GM18507 (cell line): ENCODE data around the gene COMMD10.
"Not testable (repeated sequence)": the region's sequence is repeated elsewhere in the genome, so short reads cannot be mapped to it uniquely, and the experiment has no call there.

ENCODE experiments used
- DNase-seq: peaks from one replicate; pipeline ENCODE4 v3.0.0; 2011; ENCODE audit warnings: low read depth; ENCODE audit not compliant: insufficient read length; ENCODE audit errors: extremely low spot score
- FAIRE-seq: peaks from 2 replicates; lab custom pipeline; 2011; peaks lifted over from hg19 to GRCh38; lab: Jason Lieb, UNC

Gene COMMD10

DNA sequence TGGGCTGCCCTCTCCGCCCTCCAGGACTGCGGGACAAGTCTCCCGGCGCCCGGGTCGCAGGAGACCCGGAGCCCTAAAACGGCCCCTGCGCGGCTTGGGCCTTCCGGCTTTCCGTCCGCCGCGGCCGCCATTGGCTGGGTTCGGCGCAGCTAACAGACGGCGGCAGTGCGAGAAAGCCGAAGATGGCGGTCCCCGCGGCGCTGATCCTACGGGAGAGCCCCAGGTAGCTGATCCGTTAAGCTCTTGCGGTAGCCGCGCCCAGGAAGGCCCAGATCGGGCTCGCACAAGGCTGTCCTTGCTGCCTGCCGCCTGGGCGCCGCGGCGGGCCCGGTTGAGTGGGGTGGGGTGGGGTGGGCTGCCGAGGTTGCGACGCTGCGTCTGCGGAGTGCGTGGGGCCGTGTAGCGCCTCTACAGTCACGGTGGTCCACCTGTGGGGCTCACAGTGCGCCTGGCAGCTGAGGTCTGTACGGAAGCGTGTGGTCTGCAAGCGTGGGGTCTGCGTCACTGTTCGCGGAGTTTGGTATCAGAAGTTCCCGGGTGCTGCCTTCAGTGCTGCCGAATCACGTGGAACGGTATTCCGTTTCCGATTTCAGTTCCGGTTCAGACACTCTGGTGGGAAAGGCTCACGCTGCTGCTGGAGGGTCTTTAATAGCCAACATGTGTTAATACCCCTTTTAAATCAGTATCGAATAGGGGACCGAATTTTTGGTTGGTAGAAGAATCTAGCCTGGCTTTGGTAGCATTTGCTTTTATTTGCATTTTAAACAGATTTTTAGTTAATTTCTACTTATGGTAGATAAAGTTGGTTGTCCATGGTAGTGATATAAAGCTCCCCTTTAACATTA lies at the start of gene COMMD10:
COMMD10 (plus strand) TSS at position 155 of the 845 bp plus-strand sequence.
- FAIRE-seq (peak; percentile 87), DNase-seq (peak; percentile 54)

DNA sequence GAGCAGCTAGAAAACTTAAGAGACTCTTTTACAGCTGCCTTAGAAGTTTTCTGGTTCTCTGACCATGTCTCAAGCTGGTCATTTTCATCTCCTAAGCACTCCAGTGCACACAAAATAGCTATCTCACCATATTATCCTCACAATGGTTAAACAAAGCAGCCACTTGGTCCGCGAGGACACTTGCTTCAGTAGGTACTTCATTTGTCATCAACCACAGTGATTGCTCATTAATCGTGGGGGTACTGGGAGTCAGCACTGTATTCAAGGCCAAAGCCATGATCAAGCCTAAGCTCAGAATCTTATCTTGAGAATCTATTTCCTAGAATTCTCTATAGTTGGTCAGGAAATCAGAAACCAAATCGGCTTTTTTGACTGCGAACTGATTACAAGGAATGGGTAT lies 49.7 kb upstream of the COMMD10 start:
- FAIRE-seq, result no peak
- DNase-seq, result no peak

DNA sequence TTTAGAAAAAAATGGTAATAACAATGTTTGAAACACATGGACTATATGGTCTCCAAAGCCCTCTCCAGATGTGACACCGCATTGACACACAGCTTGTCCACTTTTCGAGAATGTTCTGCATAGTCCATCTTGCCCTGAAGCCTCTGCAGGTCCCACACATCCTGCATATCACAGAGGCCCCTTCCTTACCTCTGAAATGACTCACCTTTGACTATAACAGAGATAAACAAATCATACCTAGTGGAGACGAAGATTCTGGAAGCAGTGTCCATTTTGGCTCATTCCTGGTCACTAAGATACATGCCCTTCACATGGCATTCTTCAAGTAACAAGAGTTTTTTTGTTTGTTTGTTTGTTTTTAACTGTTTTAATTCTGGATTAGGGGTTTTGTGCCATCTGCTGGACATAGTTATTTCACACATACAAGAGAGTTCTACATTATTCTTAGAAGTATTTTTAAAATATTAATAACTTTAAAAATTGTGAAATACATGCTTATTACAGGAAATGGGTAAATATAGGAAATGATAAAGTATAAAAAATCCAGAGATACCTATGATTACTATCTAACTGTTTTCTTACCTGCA lies 47.5 kb upstream of the COMMD10 start:
- FAIRE-seq (peak; percentile 47), DNase-seq (no peak)

DNA sequence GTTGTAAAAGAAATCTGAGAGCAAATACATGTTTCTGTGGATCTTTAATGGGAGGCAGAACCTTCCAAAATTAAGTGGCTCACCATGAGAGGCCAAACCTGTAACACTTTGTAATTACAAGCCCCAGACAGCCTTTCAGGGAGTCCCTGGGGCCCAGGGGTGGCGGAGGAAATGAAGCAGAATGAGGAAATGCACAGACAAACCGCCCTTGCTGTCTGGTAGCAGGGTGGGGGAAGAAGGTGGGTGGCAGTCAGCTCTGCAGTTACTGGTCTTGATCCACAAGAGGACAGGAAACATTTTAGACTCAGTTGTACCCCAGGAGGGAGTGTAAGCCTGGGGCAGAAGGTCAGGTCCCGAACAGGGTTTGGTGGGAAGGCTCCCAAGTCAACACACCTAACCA lies 46.0 kb upstream of the COMMD10 start:
- peak; percentile 60 for FAIRE-seq
- no peak for DNase-seq

DNA sequence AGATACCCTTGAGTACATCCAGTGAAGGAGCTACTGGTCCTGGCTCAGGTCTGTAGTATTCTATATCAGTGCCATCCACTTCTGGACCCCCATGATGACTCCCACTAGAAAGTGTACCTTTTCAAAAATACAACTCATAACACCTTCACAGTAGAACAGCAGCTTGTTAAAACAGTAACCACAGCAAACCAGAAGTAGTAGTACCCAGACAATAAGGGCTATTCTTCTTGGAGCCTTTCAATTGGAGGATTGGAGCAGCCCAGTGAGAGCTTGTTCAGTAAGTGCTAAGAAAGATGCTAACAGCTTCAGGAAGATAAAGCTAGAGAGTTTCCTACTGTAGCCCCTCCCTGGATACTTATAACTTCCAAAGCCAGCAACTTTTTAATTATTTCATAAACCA lies 42.5 kb upstream of the COMMD10 start:
- DNase-seq (no peak), FAIRE-seq (no peak)

DNA sequence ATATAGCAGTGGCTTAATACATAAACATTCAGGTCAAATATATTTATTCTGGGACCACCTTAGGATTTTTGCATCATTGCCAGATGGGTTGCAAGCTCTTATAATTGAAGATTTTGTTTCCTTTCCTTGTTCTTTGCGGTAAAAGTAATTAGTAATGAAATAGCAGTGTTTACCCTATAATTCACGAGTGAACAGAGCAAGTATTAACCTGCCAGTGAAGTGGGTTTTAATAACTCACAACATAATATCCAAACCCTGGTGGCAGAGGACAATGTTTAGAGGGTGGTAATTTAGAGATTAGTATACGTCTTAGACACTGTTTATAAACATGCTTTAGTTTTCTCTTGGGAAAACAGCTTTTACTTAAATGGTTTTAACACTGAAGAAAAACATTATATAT lies 40.8 kb upstream of the COMMD10 start:
- FAIRE-seq (peak; percentile 5), DNase-seq (no peak)

DNA sequence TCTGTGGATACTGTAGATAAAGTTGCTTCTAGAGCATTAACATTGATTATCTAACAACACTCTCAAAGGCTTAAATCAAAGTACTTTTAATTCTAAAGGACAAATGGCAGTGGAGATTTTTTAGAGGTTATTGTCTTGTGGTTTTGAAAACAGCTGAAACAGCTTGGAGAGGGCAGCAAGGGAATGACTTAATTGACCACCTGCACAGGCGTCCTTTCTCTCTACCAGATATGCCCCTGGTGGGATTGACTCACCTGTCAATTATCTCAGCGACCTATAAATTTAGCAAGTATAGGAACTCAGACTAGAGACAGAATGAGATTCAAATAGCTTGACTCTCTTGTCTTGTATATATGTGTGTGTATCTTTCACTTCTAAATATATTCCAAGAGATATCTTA lies 39.0 kb upstream of the COMMD10 start:
- FAIRE-seq, result no peak

DNA sequence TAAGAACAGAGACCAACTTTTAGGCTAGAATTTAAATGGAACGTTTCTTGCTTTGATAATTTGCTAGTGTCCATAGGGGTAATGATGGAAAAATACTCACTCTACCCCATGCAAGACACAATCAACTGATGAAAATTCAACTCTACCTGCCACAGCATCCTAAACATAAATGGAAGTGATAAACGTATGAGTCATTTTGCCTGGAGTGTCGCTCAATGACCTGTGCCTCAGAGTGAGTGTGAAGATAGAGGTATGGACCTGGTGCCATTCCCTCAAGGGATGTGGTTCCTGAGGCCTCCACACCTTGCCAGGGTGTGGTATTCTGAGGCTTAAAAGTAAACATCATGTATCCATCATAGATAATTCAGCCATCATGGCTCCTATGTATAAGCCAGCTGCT lies 38.6 kb upstream of the COMMD10 start:
- FAIRE-seq, result no peak
- DNase-seq, result no peak

More for the DNA sequence above, 39.0 kb upstream of the COMMD10 start:
- no peak for DNase-seq

DNA sequence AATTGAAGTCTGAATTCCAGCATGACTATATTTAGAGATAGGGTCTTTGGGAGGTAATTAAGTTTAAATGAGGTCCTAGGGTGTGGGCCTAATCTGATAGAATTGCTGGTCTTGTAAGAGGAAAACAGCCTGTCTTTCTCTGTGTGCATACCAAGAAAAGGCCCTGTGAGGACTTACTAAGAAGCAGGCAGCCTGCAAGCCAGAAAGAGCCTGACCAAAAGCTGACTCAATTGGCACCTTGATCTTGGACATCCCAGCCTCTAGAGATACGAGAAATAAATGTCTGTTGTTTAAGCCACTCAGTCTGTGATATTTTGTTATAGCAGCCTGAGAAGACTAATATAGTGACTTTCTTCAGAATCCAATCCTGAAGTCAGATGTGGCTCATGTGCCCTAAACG lies 38.0 kb upstream of the COMMD10 start:
- no peak for FAIRE-seq

DNA sequence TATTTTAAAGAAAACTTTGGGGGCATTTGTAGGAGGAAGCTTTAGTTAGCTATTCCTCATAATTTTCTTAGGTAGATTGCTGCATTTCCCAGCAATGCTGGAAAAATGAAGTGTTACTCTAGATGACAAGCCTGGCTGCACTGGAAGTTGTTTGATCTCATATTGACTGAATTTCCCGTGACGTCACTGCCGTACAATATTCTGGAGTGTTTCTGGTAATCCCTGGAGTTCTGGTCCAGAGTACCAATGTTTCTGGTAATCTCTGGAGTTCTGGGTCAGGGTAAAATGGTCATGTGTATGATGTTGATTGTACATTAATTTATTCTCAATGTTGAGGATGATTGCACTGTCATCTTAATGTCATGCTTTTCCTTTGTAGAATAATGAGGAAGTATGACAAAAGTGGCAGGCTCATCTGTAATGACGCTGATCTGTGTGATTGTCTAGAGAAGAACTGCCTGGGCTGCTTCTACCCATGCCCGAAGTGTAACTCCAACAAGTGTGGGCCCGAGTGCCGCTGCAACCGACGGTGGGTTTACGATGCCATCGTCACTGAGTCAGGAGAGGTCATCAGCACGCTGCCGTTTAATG lies 26.4 kb upstream of the COMMD10 start:
- no peak for DNase-seq
- no peak for FAIRE-seq

More for the DNA sequence above, 38.0 kb upstream of the COMMD10 start:
- DNase-seq, result no peak

DNA sequence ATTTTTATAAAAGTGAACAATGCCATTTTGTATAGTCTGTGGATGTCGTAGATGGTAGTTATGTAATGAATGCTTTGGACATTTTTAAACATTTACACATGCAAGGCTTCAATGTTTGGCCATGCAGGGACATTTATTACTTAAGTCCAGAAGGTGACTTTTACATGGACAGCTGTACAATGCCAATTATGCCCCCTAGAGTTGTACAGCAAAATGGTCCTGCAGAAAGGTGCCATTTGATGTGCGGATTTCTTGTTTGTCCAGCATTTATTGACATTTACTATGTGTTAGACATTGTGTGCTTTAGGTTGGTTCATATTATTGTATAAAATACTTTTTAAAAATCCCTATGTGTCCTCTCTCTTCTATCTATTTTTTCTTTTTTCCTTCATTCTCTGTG lies 22.5 kb upstream of the COMMD10 start:
- FAIRE-seq (no peak), DNase-seq (no peak)

DNA sequence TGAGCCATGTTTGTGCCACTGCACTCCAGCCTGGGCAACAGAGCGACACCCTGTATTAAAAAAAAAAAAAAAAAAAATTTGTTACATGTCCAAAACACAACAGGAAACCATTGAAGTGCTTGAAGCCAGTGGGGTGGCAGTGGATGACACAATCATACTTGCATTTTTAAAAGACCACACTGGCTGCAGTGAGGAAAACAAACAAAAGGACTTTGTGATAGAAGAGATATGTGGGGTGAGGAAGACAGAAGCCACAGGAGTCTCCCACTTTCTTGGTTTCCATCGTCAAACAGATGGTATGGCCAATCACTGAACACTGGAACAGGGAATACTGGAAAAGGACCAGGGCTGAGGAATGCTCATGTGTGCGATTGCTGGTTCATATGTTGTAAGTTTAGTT lies 20.9 kb upstream of the COMMD10 start:
- FAIRE-seq, result no peak
- no peak for DNase-seq

DNA sequence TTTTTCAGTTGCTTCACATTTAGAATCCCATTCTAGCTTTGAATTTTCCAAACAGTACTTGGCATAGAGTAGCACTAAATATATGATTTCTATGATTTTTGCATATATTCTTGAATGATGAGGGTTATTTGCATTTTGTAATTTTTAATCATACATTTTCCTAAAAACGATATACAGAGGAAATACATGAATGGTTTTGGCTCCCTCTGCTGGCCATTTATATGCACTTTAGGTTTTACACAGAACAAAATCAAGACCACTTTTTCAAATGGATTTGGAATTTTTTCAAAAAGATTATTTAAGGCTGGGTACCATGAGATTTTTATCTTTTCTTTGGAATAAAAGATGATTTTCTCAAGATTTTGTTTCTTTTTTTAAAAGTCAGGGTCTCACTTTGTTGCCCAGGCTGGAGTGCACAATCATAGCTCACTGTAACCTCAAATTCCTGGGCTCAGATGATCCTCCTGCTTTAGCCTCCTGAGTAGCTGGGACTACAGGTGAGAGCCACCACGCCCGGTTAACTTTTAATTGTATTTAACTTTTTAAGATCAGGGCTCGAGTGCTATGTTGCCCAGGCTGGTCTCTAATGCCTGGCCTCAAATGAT lies 16.7 kb upstream of the COMMD10 start:
- DNase-seq, result peak; percentile 9
- peak; percentile 73 for FAIRE-seq

DNA sequence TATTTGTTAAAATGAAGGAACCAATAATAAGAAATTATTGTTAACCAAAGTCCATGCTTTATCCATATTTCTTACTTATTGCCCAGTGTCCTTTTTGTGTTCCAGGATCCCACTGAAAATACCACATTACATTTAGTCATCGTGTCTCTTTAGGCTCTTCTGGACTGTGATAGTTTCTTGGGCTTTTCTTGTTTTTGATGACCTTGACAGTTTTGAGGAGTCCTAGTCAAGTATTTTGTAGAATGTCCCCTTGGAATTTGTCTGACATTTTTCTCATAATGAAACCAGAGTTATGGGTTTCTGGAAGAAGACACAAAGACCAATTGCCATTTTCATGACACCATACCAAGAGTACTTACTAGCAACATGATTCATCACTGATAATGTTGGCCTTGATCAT lies 13.6 kb upstream of the COMMD10 start:
- FAIRE-seq (no peak), DNase-seq (no peak)

DNA sequence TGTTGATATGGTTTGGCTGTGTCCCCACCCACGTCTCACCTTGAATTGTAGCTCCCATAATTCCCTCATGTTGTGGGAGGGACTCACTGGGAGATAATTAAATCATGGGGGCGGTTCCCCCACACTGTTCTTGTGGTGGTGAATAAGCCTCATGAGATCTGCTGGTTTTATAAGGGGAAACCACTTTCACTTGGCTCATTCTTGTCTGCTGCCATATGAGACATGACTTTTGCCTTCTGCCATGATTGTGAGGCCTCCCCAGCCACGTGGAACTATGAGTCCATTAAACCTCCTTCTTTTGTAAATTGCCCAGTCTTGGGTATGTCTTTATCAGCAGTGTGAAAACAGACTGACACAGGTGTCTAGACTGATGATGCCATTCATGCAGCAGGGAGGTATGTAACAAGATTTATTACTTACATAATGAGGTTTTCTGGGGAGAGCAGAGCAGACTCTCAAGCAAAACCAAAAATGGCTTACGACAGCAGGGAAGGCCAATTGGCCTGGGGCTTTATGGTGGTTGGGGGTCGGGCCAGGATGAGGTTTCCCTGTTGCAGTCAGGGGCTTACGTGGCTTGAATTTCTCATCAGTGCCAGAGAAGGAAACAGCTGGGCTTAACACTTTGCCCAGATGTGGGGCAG lies 9.5 kb upstream of the COMMD10 start:
- FAIRE-seq (peak; percentile 60), DNase-seq (no peak)

DNA sequence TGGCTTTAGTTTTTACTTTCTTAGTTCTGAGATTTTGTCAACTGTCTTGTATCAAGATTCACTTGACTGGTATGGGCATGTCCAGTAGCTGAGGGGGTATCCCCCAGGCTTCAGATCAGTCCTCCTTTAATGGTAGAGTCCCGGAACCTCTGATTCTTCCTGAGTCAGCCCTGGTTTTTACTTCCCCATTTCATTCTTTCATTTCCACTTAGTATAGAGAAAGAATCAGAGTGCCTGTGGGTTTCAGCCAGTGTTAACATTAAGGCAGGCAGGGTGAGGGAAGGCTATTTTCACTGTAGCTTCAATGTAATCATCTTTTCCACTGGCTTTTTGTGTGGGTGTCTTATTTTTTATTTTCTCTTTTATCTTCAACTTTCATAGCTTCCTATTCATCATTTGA lies 8.3 kb upstream of the COMMD10 start:
- FAIRE-seq (peak; percentile 98), DNase-seq (peak; percentile 65)

DNA sequence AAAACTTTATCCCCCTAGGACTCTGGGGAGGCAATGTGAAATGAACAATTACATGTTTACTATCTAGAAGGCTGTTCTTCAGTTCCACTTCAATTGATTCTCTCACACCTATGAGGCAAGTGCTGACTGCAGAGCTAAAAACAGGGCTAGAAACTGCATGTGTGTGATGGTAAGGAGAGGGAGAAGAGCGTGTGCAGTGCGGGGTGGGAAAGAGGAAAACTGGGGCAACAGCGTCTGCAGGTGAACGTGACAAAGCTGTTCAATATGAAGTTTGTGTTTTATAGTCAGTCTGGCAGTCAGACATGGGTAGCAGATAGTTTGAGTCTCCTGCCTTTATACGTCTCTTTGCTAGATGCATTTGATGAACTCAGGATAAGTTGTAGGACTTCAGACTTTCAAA lies 6.6 kb upstream of the COMMD10 start:
- DNase-seq (no peak), FAIRE-seq (no peak)

DNA sequence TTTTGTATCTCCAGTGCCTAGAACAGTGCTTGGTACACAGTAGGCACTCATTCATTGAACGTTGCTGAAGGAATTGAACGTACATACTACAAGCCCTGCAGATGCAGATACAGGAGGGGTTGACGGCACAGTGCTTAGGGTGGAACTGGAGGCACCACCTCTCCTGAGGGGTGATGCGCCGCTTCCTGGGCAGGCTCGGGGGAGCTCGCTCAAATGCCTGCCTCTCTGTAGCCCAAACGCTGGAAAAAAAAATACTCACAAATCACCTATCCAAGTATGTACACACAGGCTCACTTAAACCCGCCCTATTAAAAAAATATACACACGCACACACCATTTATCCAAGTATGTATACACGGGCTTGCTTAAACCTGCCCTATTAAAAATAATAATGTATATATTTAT lies 536 bp upstream of the COMMD10 start:
- peak; percentile 12 for DNase-seq
- peak; percentile 12 for FAIRE-seq

DNA sequence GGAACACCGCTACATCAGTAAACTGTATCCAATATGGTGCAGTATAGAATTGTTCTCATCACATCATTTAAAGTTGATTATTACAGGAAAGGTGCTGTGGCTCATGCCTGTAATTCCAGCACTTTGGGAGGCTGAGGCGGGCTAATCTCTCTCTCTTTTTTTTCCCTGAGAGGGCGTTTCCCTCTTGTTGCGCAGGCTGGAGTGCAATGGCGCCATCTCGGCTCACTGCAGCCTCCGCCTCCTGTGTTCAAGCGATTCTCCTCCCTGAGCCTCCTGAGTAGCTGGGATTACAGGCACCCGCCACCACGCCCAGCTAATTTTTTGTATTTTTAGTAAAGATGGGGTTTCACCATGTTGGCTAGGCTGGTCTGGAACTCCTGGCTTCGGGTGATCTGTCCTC lies 1.5 kb downstream of the COMMD10 start:
- not testable (repeated sequence) for FAIRE-seq, DNase-seq

DNA sequence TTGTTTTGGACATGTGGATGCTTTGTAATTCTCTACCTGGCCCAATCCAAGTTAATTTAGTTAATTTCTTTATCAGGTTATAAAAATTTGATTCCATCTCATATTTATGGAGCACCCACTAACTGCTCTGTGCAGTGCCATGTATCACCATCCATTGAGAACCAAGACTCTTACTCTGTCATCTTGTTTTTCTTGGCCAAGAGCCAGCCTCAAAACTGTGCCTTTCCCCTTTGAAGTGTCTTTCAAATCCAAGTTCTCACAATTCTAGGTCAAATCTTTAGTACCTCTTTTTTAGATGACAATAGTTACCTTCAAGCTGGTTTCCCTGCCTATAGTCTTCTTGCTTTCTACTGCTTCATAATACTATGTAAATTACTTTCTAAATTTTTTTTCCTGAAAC lies 3.2 kb downstream of the COMMD10 start:
- no peak for FAIRE-seq
- DNase-seq, result no peak
